Fibroblast of upper back skin (primary cell): ENCODE measurements around the gene XAGE1B.
"Not testable (repeated sequence)": the region's sequence is repeated elsewhere in the genome, so short reads cannot be mapped to it uniquely, and the experiment has no call there.

Experiments
- DNase-seq: peaks from one replicate; pipeline ENCODE4 v3.0.0-alpha.2; 2013

XAGE1B gene

GRCh38 chrX:52516987-52517325 is at the start of gene XAGE1B:
XAGE1B (minus strand) TSS chrX:52517063; CDS start chrX:52515527, 1,536 bp downstream.
- DNase-seq: not testable (repeated sequence)

- DNase-seq: no peak
Observed at GRCh38 chrX:52563105-52563504, 46.2 kb upstream of the XAGE1B start.

- DNase-seq: no peak
Observed at GRCh38 chrX:52558140-52558539, 41.3 kb upstream of the XAGE1B start.

- no peak for DNase-seq
Observed at GRCh38 chrX:52556741-52557140, 39.9 kb upstream of the XAGE1B start.

GRCh38 chrX:52553995-52554642 is 37.3 kb upstream of the XAGE1B start:
- no peak for DNase-seq

GRCh38 chrX:52548769-52549168 is 31.9 kb upstream of the XAGE1B start:
- DNase-seq: not testable (repeated sequence)

- no peak for DNase-seq
Observed at GRCh38 chrX:52544147-52544840, 27.4 kb upstream of the XAGE1B start.

GRCh38 chrX:52542311-52542710 is 25.4 kb upstream of the XAGE1B start:
- DNase-seq: no peak

- DNase-seq: not testable (repeated sequence)
Observed at GRCh38 chrX:52541051-52541450, 24.2 kb upstream of the XAGE1B start.

- DNase-seq: not testable (repeated sequence)
Observed at GRCh38 chrX:52516110-52516986, 515 bp downstream of the XAGE1B start.

GRCh38 chrX:52511126-52511525 is 5.7 kb downstream of the XAGE1B start:
- not testable (repeated sequence) for DNase-seq

- DNase-seq: no peak
Observed at GRCh38 chrX:52509916-52510315, 6.9 kb downstream of the XAGE1B start.

GRCh38 chrX:52507331-52507730 is 9.5 kb downstream of the XAGE1B start:
- no peak for DNase-seq

- DNase-seq: no peak
Observed at GRCh38 chrX:52504551-52504950, 12.3 kb downstream of the XAGE1B start.

- DNase-seq: not testable (repeated sequence)
Observed at GRCh38 chrX:52501362-52501761, 15.5 kb downstream of the XAGE1B start.

GRCh38 chrX:52496419-52496772 is 20.5 kb downstream of the XAGE1B start:
- DNase-seq: not testable (repeated sequence)

GRCh38 chrX:52495545-52496418 is 21.1 kb downstream of the XAGE1B start, which contains the start of gene XAGE1A:
XAGE1A (plus strand) TSS chrX:52495808; CDS start chrX:52497362, 1,554 bp downstream.
- DNase-seq: not testable (repeated sequence)

- DNase-seq: not testable (repeated sequence)
Observed at GRCh38 chrX:52471301-52471700, 45.6 kb downstream of the XAGE1B start.
